Stomach (tissue), 4 donors: ENCODE results near the gene GIMAP8.

ENCODE experiments used
- EP300 ChIP-seq: sonication (generic); formaldehyde crosslinking; IDR thresholded peaks from one replicate; pipeline ENCODE4 v1.6.1; 2017; ENCODE audit warnings: antibody characterized with exemption
- POLR2A ChIP-seq, 4 donors: fragments of 450-650 bp; IDR thresholded peaks; one replicate each; pipeline ENCODE4 v1.6.1; 2016; ENCODE audit warnings: antibody characterized with exemption in 4 of 4, control low read depth in 2 of 4, mild to moderate bottlenecking in 1 of 4, moderate library complexity in 1 of 4
- POLR2AphosphoS5 ChIP-seq, 3 donors: sonication (generic); formaldehyde crosslinking; IDR thresholded peaks; one replicate each; pipeline ENCODE4 v1.6.1; 2016; ENCODE audit warnings: antibody characterized with exemption in 3 of 3
- TF ChIP-seq, protein P1 (sequence below), 7 experiments: fragments of 450-650 bp in 4 of 7; fragments of 200-600 bp in 3 of 7; sonication (generic) in 3 of 7; IDR thresholded peaks; one replicate each; pipeline ENCODE4 v1.5.1; 2016 to 2019; ENCODE audit warnings: antibody characterized with exemption in 7 of 7, control low read depth in 2 of 7, mild to moderate bottlenecking in 1 of 7

DNA sequence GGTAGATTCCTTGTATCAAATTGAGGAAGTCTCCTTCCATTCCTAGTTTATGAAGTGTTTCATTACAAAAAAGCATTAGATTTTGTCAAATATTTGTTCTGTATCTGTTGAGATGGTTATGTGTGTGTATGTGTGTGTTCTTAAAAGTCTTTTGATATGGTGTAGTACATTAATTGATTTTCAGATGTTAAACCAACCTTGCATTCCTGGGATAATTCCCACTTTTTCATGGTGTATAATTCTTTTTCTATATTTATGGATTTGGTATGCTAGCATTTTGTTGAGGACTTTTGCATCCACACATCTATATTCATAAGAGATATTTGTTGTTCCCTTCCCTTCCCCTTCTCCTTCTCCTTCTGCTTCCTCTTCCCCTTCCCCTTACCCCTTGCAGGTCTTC is 8.9 kb upstream of the GIMAP8 start:
- TF ChIP-seq, protein P1, sequence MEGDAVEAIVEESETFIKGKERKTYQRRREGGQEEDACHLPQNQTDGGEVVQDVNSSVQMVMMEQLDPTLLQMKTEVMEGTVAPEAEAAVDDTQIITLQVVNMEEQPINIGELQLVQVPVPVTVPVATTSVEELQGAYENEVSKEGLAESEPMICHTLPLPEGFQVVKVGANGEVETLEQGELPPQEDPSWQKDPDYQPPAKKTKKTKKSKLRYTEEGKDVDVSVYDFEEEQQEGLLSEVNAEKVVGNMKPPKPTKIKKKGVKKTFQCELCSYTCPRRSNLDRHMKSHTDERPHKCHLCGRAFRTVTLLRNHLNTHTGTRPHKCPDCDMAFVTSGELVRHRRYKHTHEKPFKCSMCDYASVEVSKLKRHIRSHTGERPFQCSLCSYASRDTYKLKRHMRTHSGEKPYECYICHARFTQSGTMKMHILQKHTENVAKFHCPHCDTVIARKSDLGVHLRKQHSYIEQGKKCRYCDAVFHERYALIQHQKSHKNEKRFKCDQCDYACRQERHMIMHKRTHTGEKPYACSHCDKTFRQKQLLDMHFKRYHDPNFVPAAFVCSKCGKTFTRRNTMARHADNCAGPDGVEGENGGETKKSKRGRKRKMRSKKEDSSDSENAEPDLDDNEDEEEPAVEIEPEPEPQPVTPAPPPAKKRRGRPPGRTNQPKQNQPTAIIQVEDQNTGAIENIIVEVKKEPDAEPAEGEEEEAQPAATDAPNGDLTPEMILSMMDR (IDR thresholded peaks at IDR 0.05) = no peak
- TF ChIP-seq EP300 = no peak
- no peak for TF ChIP-seq POLR2A (IDR thresholded peaks at IDR 0.05)
- no peak for TF ChIP-seq POLR2AphosphoS5 (IDR thresholded peaks at IDR 0.05)
